WTC11 (cell line): Measurements from ENCODE around the gene PRICKLE3.

Source experiments
- ATF2 ChIP-seq: sonication (generic); formaldehyde crosslinking; IDR thresholded peaks from 2 replicates; pipeline ENCODE4 v1.8.1; 2022; ENCODE audit warnings: low read depth, missing genetic modification reagents, borderline replicate concordance
- CREM ChIP-seq: sonication (generic); formaldehyde crosslinking; IDR thresholded peaks from 2 replicates; pipeline ENCODE4 v1.8.1; 2022; ENCODE audit warnings: mild to moderate bottlenecking, missing genetic modification reagents, moderate library complexity
- CTCF ChIP-seq: fragments of 200-600 bp; IDR thresholded peaks from 2 replicates; pipeline ENCODE4 v1.8.0; 2022; ENCODE audit warnings: antibody characterized with exemption
- E2F1 ChIP-seq: sonication (generic); formaldehyde crosslinking; IDR thresholded peaks from 2 replicates; pipeline ENCODE4 v1.8.0; 2022; ENCODE audit warnings: mild to moderate bottlenecking, missing genetic modification reagents
- JUN ChIP-seq: sonication (generic); formaldehyde crosslinking; IDR thresholded peaks from 2 replicates; pipeline ENCODE4 v1.8.0; 2023; ENCODE audit warnings: mild to moderate bottlenecking, missing genetic modification reagents
- ZBTB43 ChIP-seq: sonication (generic); formaldehyde crosslinking; IDR thresholded peaks from 2 replicates; pipeline ENCODE4 v1.8.1; 2023; ENCODE audit warnings: mild to moderate bottlenecking, missing genetic modification reagents

GRCh38 chrX:49214416-49214815 is 28.2 kb upstream of the PRICKLE3 start:
- no peak for TF ChIP-seq ZBTB43 (CRISPR knock-in tag)
- no peak for TF ChIP-seq CREM (CRISPR knock-in tag)
- no peak for TF ChIP-seq CTCF
- TF ChIP-seq E2F1 (CRISPR knock-in tag): no peak
- TF ChIP-seq JUN (CRISPR knock-in tag): no peak
- TF ChIP-seq ATF2 (CRISPR knock-in tag): no peak
